Measurements from ENCODE around the gene CCL4L2.
"Not testable (repeated sequence)": the region's sequence is repeated elsewhere in the genome, so short reads cannot be mapped to it uniquely, and the experiment has no call there.

CCL4L2 gene

DNA sequence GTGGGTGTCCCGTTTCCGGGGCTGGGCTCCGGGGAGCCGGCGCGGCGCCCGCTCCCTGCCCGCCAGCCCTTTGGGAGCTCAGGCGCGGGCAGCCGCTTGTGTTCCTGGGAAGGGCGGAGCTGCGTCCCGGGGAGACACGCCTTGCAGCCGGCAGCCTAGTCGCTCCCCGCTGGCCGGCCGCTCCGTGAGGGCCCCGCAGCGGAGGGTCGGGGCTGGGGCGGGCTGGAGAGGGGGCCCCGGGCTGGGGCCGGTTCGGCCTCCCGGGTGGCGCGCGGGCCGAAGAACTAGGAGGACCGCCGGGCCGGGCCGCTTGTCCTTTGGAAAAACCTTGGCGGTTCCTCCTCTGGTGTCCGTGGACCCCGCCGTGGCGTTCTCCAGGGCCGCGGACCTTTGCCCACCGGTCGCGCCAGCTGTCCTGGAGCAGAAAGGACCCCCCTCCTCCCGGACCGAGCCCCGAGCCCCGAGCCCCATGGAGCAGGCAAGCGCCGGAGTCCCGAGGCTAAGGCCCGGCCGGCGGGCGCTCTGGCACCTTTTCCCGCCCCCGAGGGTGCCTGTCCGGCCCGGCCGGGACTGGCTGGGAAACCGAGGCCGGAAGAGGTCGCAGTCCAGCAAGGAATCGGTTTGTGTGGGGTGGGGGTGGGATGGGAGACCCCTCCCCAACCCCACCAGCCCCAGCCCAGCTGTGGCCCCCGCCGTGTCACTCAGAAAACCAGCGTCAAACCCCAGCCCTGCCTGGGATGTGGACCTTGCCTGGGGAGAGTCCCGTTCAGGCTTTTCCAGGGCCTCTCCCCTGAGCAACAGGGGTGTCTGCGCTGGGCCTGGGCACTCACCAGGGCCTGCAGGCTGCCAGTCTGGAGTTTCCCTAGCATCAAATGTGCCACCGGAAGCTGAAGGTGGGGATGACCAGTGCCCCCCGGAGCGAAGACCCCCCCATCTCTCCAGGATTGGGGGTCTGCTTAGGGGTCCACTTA lies 27.6 kb upstream of the CCL4L2 start:
- no peak overlapping the region for H2BK15ac ChIP-seq (replicated peaks; ENCODE audit: low read depth)
- peak; percentile 74 for DNase-seq
- H3K79me1 ChIP-seq (ENCODE audit: low read length), result no peaks in the 10 kb centered on the region
- H2BK120ac ChIP-seq (ENCODE audit: low read depth, low read length), result no peak overlapping the region
- no peak overlapping the region for H2BK5ac ChIP-seq (ENCODE audit: low read length)
- H3K23ac ChIP-seq (ENCODE audit: low read length), result no peak overlapping the region
- H3K9ac ChIP-seq (ENCODE audit: low read length), result peak overlapping the region; percentile 74
- H3K79me2 ChIP-seq (ENCODE audit: control insufficient read depth, insufficient read depth, low read length), result no peaks in the 10 kb centered on the region
- no peaks in the 10 kb centered on the region for H3K36me3 ChIP-seq (ENCODE audit: control insufficient read depth, insufficient read depth, low read length)
- no peak overlapping the region for H2AK5ac ChIP-seq (ENCODE audit: low read length)
- no peak overlapping the region for H3K4ac ChIP-seq (ENCODE audit: low read depth, low read length)
- peak overlapping the region; percentile 59 for H3K4me2 ChIP-seq (ENCODE audit: low read length)
- peak overlapping the region; percentile 86 for H3K56ac ChIP-seq (ENCODE audit: low read length)
- no CpG with 5 or more reads among the region's 76 CpGs for WGBS (ENCODE audit: extremely low coverage, insufficient coverage, low lambda C conversion rate)
- no peaks in the 10 kb centered on the region for H3K27me3 ChIP-seq (ENCODE audit: insufficient read depth, low read length, poor library complexity)
- H3K4me1 ChIP-seq (ENCODE audit: control insufficient read depth, low read depth, low read length), result no peaks in the 10 kb centered on the region
- H3K18ac ChIP-seq (ENCODE audit: low read length), result peak overlapping the region; percentile 30
- no peak overlapping the region for H4K5ac ChIP-seq (ENCODE audit: low read length)
- peak overlapping the region; percentile 39 for H3K4me3 ChIP-seq (ENCODE audit: low read length)
- H4K8ac ChIP-seq (ENCODE audit: low read depth, low read length), result peak overlapping the region; percentile 58
- H3K27ac ChIP-seq (ENCODE audit: low read depth, low read length), result no peak overlapping the region

DNA sequence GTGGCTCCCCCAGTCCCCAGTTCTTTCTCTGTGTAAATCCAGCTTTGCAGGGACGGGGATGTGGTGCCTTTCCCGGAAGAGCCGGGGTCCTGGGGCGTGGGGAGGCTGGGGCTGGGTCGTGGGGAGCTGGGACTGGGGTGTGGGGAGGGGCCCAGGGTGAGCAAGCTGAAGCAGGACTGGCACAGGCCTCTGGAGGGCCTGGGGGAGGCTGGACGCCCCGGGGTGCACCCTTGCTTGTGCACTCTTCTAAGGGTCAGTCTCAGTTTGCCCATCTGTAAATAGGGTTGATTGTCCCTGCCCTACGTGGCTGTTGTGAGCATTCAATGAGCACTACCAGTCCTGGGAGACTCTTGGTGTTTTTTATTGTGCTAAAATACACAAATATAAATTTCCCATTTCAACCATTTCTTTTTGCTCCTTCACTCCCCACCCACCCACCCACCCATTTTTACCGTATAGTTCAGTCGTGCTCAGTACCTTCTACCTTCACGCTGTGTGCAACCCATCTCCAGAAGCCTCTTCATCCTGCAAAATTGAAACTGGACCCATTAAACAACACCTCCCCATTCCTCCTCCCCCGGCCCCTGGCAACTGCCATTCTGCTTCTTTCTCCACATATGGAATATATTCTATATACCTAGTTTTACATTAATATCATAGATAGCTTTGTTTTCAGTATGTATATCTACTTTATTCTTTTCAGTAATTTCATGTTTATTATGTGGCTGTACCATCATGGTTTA lies 26.7 kb upstream of the CCL4L2 start:
- H2BK5ac ChIP-seq (ENCODE audit: low read length), result no peak overlapping the region
- no peak overlapping the region for H3K9ac ChIP-seq (ENCODE audit: low read length)
- H2BK15ac ChIP-seq (replicated peaks; ENCODE audit: low read depth), result no peak overlapping the region
- H3K27ac ChIP-seq (ENCODE audit: low read depth, low read length), result no peak overlapping the region
- H3K18ac ChIP-seq (ENCODE audit: low read length), result no peak overlapping the region
- no peak for DNase-seq
- H2AK5ac ChIP-seq (ENCODE audit: low read length), result no peak overlapping the region
- H3K4me2 ChIP-seq (ENCODE audit: low read length), result no peak overlapping the region
- H3K36me3 ChIP-seq (ENCODE audit: control insufficient read depth, insufficient read depth, low read length), result no peaks in the 10 kb centered on the region
- no peak overlapping the region for H2BK120ac ChIP-seq (ENCODE audit: low read depth, low read length)
- no peak overlapping the region for H3K23ac ChIP-seq (ENCODE audit: low read length)
- H3K27me3 ChIP-seq (ENCODE audit: insufficient read depth, low read length, poor library complexity), result no peaks in the 10 kb centered on the region
- no peak overlapping the region for H3K56ac ChIP-seq (ENCODE audit: low read length)
- WGBS (ENCODE audit: extremely low coverage, insufficient coverage, low lambda C conversion rate), result no CpG with 5 or more reads among the region's 12 CpGs
- no peak overlapping the region for H4K8ac ChIP-seq (ENCODE audit: low read depth, low read length)
- no peaks in the 10 kb centered on the region for H3K4me1 ChIP-seq (ENCODE audit: control insufficient read depth, low read depth, low read length)
- H3K79me2 ChIP-seq (ENCODE audit: control insufficient read depth, insufficient read depth, low read length), result no peaks in the 10 kb centered on the region
- no peaks in the 10 kb centered on the region for H3K79me1 ChIP-seq (ENCODE audit: low read length)
- H4K5ac ChIP-seq (ENCODE audit: low read length), result no peak overlapping the region
- no peak overlapping the region for H3K4ac ChIP-seq (ENCODE audit: low read depth, low read length)
- no peak overlapping the region for H3K4me3 ChIP-seq (ENCODE audit: low read length)

DNA sequence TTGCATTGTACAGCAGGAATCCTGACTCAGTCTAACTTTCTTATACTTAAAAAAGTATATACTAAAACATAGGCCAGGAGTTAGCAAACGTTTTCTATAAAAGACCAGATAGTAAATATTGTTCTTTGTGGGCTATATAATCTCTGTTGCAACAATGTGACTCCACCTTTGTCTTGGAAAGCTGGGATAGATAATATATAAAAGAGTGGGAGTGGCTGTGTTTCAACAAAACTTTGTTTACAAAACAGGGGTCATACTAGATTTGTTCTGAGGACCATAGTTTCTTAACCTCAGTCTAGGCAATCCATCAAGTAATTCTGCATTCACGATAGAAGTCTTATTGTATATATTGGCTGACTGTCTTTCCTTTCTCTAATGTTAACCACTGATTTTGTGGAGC lies 25.4 kb upstream of the CCL4L2 start:
- no peak for DNase-seq
- no CpG with 5 or more reads among the region's 2 CpGs for WGBS (ENCODE audit: extremely low coverage, insufficient coverage, low lambda C conversion rate)
- Histone ChIP-seq H3K79me1 (ENCODE audit: low read length) (no peaks in the 10 kb centered on the region), H3K36me3 (ENCODE audit: control insufficient read depth, insufficient read depth, low read length) (no peaks in the 10 kb centered on the region), H3K27me3 (ENCODE audit: insufficient read depth, low read length, poor library complexity) (no peaks in the 10 kb centered on the region), H2BK120ac (ENCODE audit: low read depth, low read length) (no peak overlapping the region), H4K8ac (ENCODE audit: low read depth, low read length) (no peak overlapping the region), H3K79me2 (ENCODE audit: control insufficient read depth, insufficient read depth, low read length) (no peaks in the 10 kb centered on the region), H2BK5ac (ENCODE audit: low read length) (no peak overlapping the region), H3K4me2 (ENCODE audit: low read length) (no peak overlapping the region), H3K4me3 (ENCODE audit: low read length) (no peak overlapping the region), H3K4me1 (ENCODE audit: control insufficient read depth, low read depth, low read length) (no peaks in the 10 kb centered on the region), H3K9ac (ENCODE audit: low read length) (no peak overlapping the region), H3K27ac (ENCODE audit: low read depth, low read length) (no peak overlapping the region), H3K23ac (ENCODE audit: low read length) (no peak overlapping the region), H3K56ac (ENCODE audit: low read length) (no peak overlapping the region), H3K18ac (ENCODE audit: low read length) (no peak overlapping the region), H4K5ac (ENCODE audit: low read length) (no peak overlapping the region), H3K4ac (ENCODE audit: low read depth, low read length) (no peak overlapping the region), H2BK15ac (replicated peaks; ENCODE audit: low read depth) (no peak overlapping the region), H2AK5ac (ENCODE audit: low read length) (no peak overlapping the region)

DNA sequence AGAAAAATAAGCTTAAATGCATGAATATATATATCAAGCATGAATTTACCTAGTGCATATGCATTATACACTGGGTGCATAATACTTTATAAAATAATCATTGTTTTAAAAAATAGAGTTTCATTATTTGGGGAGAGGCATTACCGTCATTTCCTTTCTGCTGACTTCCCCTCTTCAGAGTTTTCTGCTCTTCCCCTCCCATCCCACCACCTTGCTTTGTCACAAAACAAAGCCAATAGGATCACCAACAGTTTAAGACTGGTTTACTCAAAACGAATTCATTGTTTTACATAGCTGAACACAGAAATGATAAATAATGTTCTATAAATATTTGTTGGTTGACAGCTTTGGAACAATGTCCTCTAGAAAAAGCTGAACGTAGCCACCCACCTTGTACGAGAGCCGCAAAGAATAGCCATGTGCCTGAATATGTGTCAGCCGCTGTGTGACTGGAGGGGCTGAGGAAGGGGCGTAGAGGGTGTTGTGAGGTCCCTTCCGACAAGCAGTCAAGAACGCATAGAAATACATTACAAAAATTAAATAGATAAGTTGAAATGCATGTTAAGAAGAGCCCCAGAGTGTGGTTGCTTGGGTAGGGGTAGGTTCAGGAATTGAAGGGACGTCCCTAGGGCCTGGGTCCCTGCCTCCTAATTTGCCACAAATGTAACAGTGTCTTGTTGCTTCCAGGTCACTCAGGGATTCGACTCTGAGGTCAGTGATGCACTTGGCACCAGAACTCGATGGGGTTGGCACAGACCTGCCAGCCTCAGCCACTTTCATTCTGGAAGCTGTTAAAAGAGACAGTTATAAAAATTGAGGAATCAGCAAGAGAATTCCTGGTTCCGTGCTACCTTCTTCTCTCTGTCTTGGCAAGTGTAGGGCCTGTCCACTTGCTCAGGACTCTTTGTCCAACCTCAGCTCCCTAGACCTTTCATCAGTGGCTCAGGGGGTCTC lies 23.8 kb upstream of the CCL4L2 start:
- not testable (repeated sequence) for H3K23ac ChIP-seq (ENCODE audit: low read length); H3K4ac ChIP-seq (ENCODE audit: low read depth, low read length); H3K79me2 ChIP-seq (ENCODE audit: control insufficient read depth, insufficient read depth, low read length); H3K27ac ChIP-seq (ENCODE audit: low read depth, low read length); H3K4me3 ChIP-seq (ENCODE audit: low read length); H3K9ac ChIP-seq (ENCODE audit: low read length); DNase-seq; H2BK120ac ChIP-seq (ENCODE audit: low read depth, low read length); H2BK5ac ChIP-seq (ENCODE audit: low read length); H3K4me2 ChIP-seq (ENCODE audit: low read length); H3K4me1 ChIP-seq (ENCODE audit: control insufficient read depth, low read depth, low read length); H3K27me3 ChIP-seq (ENCODE audit: insufficient read depth, low read length, poor library complexity); H2AK5ac ChIP-seq (ENCODE audit: low read length); H4K5ac ChIP-seq (ENCODE audit: low read length); H3K36me3 ChIP-seq (ENCODE audit: control insufficient read depth, insufficient read depth, low read length); H2BK15ac ChIP-seq (replicated peaks; ENCODE audit: low read depth); H3K18ac ChIP-seq (ENCODE audit: low read length); H3K56ac ChIP-seq (ENCODE audit: low read length); H4K8ac ChIP-seq (ENCODE audit: low read depth, low read length); H3K79me1 ChIP-seq (ENCODE audit: low read length)
- no CpG with 5 or more reads among the region's 13 CpGs for WGBS (ENCODE audit: extremely low coverage, insufficient coverage, low lambda C conversion rate)

DNA sequence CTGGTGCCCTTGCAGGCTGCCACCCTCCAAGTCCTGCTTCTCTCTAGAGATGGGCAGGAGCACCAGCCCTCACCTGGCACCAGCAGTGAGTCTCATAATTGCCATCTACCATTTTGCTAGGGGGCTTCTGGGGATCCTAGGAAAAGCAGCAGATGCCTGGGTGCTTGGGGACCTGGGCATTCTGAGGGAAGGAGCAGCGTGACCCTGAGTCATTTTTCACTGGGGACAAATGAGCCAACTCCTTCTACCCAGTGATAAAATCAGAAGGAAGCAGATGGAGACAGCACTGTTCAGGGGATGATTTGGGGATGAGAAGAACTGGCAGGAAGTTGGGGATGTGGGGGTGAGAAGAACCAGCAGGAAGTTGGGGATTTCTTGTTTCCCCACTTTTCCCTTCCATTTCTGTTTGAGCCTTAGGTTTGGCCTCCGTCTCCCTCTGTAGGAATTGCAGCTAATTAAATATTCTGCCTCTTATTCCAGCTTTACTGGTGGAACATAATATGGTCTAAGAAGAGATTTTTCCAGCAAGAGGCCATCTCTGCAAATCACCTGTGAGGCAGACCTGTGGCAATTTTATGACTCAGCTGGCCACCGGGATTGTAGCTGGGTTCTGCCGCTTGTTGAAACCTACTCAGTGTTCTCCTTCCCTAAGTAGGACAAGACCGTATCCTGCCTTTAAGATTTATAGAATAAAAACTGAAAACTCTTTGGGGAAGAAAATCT lies 22.8 kb upstream of the CCL4L2 start:
- not testable (repeated sequence) for H2BK5ac ChIP-seq (ENCODE audit: low read length); H2BK120ac ChIP-seq (ENCODE audit: low read depth, low read length); H3K79me1 ChIP-seq (ENCODE audit: low read length); H3K9ac ChIP-seq (ENCODE audit: low read length); H3K18ac ChIP-seq (ENCODE audit: low read length); DNase-seq; H3K4ac ChIP-seq (ENCODE audit: low read depth, low read length); H3K4me1 ChIP-seq (ENCODE audit: control insufficient read depth, low read depth, low read length); H3K27me3 ChIP-seq (ENCODE audit: insufficient read depth, low read length, poor library complexity); H3K27ac ChIP-seq (ENCODE audit: low read depth, low read length); H3K56ac ChIP-seq (ENCODE audit: low read length); H3K4me3 ChIP-seq (ENCODE audit: low read length); H4K8ac ChIP-seq (ENCODE audit: low read depth, low read length); H2BK15ac ChIP-seq (replicated peaks; ENCODE audit: low read depth); H2AK5ac ChIP-seq (ENCODE audit: low read length); H3K36me3 ChIP-seq (ENCODE audit: control insufficient read depth, insufficient read depth, low read length); H3K79me2 ChIP-seq (ENCODE audit: control insufficient read depth, insufficient read depth, low read length); H4K5ac ChIP-seq (ENCODE audit: low read length); H3K4me2 ChIP-seq (ENCODE audit: low read length); H3K23ac ChIP-seq (ENCODE audit: low read length)
- no CpG with 5 or more reads among the region's 5 CpGs for WGBS (ENCODE audit: extremely low coverage, insufficient coverage, low lambda C conversion rate)

Measured in mesendoderm (in vitro differentiated cells).